GM12873 (cell line): ENCODE data around the gene WDR31.

Experiments
- CTCF ChIP-seq: IDR thresholded peaks from 2 replicates; pipeline ENCODE4 v1.5.1; 2012; ENCODE audit warnings: low read depth, mild to moderate bottlenecking, moderate library complexity, low read length, control low read depth; ENCODE audit not compliant: insufficient read depth; ENCODE audit errors: missing control alignments

Gene WDR31

GRCh38 chr9:113266174-113266573, 73.9 kb downstream of the WDR31 start:
- TF ChIP-seq CTCF, result no peak
